Measurements from ENCODE around the gene SLC34A3.
"Not testable (repeated sequence)": the region's sequence is repeated elsewhere in the genome, so short reads cannot be mapped to it uniquely, and the experiment has no call there.

Gene SLC34A3

GRCh38 chr9:137255448-137256114 is 24.9 kb downstream of the SLC34A3 start:
- no peak for DNase-seq (ENCODE audit: low read depth, low spot score)

GRCh38 chr9:137256362-137256761 is 25.7 kb downstream of the SLC34A3 start:
- no peak for DNase-seq (ENCODE audit: low read depth, low spot score)

- no peak for DNase-seq (ENCODE audit: low read depth, low spot score)
Measured at GRCh38 chr9:137256856-137257255, 26.2 kb downstream of the SLC34A3 start.

- DNase-seq (ENCODE audit: low read depth, low spot score), result not testable (repeated sequence)
Measured at GRCh38 chr9:137262173-137262908, 31.6 kb downstream of the SLC34A3 start.

- DNase-seq (ENCODE audit: low read depth, low spot score), result no peak
Measured at GRCh38 chr9:137262909-137263285, 32.2 kb downstream of the SLC34A3 start.

- no peak for DNase-seq (ENCODE audit: low read depth, low spot score)
Measured at GRCh38 chr9:137263506-137263905, 32.8 kb downstream of the SLC34A3 start.

GRCh38 chr9:137264067-137264466 is 33.4 kb downstream of the SLC34A3 start:
- no peak for DNase-seq (ENCODE audit: low read depth, low spot score)

GRCh38 chr9:137265496-137266161 is 34.9 kb downstream of the SLC34A3 start:
- no peak for DNase-seq (ENCODE audit: low read depth, low spot score)

- no peak for DNase-seq (ENCODE audit: low read depth, low spot score)
Measured at GRCh38 chr9:137266162-137266527, 35.4 kb downstream of the SLC34A3 start.

- no peak for DNase-seq (ENCODE audit: low read depth, low spot score)
Measured at GRCh38 chr9:137266585-137267453, 36.1 kb downstream of the SLC34A3 start.

- no peak for DNase-seq (ENCODE audit: low read depth, low spot score)
Measured at GRCh38 chr9:137267933-137268355, 37.2 kb downstream of the SLC34A3 start.

GRCh38 chr9:137268538-137269201 is 38.0 kb downstream of the SLC34A3 start:
- no peak for DNase-seq (ENCODE audit: low read depth, low spot score)

- no peak for DNase-seq (ENCODE audit: low read depth, low spot score)
Measured at GRCh38 chr9:137269231-137269772, 38.6 kb downstream of the SLC34A3 start.

- no peak for DNase-seq (ENCODE audit: low read depth, low spot score)
Measured at GRCh38 chr9:137270929-137271695, 40.4 kb downstream of the SLC34A3 start.

GRCh38 chr9:137271696-137272076 is 41.0 kb downstream of the SLC34A3 start:
- DNase-seq (ENCODE audit: low read depth, low spot score), result no peak

GRCh38 chr9:137272241-137273094 is 41.8 kb downstream of the SLC34A3 start:
- DNase-seq (ENCODE audit: low read depth, low spot score), result no peak

- no peak for DNase-seq (ENCODE audit: low read depth, low spot score)
Measured at GRCh38 chr9:137273095-137273490, 42.4 kb downstream of the SLC34A3 start.

- no peak for DNase-seq (ENCODE audit: low read depth, low spot score)
Measured at GRCh38 chr9:137273611-137274320, 43.1 kb downstream of the SLC34A3 start.

- no peak for DNase-seq (ENCODE audit: low read depth, low spot score)
Measured at GRCh38 chr9:137275203-137275587, 44.5 kb downstream of the SLC34A3 start.

All from activated naive CD8-positive, alpha-beta T cell treated with anti-CD3 and anti-CD28 coated beads, Interleukin-2, amount 50 U/mL, for 16 hours (primary cell).